ENCODE results near the gene HCRTR1.

HCRTR1 gene

GRCh38 chr1:31648641-31649357, 31.3 kb downstream of the HCRTR1 start:
- DNase-seq (ENCODE audit: low spot score) = no peak
- no peak for FAIRE-seq

- no peak for DNase-seq (ENCODE audit: low spot score)
- FAIRE-seq = no peak
Observed at GRCh38 chr1:31650161-31651088, 32.9 kb downstream of the HCRTR1 start.

GRCh38 chr1:31651089-31651420, 33.6 kb downstream of the HCRTR1 start:
- FAIRE-seq = no peak
- no peak for DNase-seq (ENCODE audit: low spot score)

GRCh38 chr1:31651766-31652165, 34.3 kb downstream of the HCRTR1 start:
- FAIRE-seq (no peak), DNase-seq (ENCODE audit: low spot score) (no peak)

- FAIRE-seq (no peak), DNase-seq (ENCODE audit: low spot score) (no peak)
Observed at GRCh38 chr1:31652891-31653499, 35.5 kb downstream of the HCRTR1 start.

DNA sequence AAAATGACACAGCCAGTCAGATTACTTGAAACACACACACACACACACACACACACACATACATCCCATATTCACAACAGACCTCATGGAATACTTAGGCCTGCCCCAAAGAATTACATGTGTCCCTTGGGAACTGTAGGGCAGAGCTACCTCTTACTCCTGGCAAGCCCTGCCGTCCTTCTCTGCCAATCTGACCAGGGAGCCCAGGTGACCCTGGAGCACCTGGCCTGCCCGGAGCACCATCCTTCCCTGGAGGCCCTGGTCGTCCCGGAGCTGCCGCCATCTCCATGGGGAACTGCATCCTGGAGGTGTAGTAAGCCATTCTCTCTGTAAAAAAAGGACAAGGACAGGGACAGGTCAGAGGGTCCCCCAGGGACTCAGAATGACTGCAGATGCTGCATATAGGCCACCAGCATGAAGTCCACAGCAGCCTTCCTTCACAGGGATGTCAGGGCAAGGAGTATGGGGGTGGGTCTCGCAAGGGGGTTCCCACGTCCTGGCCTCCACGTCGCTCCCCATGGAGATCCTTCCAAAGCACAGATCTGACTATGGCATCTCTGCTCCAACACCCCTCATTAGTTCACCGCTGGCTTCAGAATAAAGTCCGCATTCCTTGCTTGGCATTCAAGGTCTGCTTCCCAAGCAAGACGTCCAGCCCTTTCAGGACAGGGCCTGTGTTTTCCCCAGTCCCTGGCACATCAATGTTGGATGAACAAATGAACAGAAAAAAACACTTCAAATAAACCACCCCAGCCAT, 36.4 kb downstream of the HCRTR1 start:
- no peak for FAIRE-seq
- no peak for DNase-seq (ENCODE audit: low spot score)

DNA sequence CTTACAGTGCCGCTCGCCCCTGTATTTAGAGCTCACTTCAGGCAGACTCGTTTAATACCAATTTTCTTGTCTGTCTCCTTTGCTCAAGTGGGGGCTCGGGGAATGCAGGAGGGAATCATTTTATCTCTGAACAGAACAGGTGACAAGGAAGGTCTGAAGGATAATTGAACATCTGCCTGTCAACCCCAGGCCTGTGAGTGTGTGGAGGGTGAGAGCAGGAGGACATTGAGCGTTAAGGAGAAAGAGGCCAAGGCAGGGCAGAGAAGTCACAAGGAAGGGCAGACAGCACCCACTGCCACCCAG, 36.9 kb downstream of the HCRTR1 start:
- FAIRE-seq (no peak), DNase-seq (ENCODE audit: low spot score) (no peak)

- FAIRE-seq (no peak), DNase-seq (ENCODE audit: low spot score) (no peak)
Observed at GRCh38 chr1:31655104-31655503, 37.6 kb downstream of the HCRTR1 start.

GRCh38 chr1:31655756-31656155, 38.3 kb downstream of the HCRTR1 start:
- no peak for DNase-seq (ENCODE audit: low spot score)
- FAIRE-seq = no peak

- no peak for DNase-seq (ENCODE audit: low spot score)
- FAIRE-seq = no peak
Observed at GRCh38 chr1:31657020-31657804, 39.7 kb downstream of the HCRTR1 start.

- FAIRE-seq (no peak), DNase-seq (ENCODE audit: low spot score) (no peak)
Observed at GRCh38 chr1:31657972-31658510, 40.6 kb downstream of the HCRTR1 start.

DNA sequence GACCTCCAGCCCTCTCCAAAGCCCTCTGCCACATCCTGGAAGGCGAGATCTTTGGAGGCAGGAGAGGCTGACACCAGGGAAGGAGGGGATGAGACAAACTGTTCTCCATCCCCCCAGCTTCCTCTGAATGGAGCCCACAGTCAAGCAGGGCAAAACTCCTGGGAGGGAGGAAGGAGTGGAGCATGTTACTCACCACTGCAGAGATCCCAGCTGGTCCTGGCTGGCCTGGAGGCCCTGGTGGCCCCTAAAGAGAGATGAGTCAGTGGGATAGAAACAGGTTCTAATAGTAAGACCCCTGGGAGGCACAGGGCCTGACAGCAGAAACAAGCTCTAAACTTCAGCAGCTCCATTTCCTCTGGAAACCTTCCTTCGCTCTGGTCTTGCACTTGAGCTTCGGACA, 41.2 kb downstream of the HCRTR1 start:
- FAIRE-seq (no peak), DNase-seq (ENCODE audit: low spot score) (no peak)

DNA sequence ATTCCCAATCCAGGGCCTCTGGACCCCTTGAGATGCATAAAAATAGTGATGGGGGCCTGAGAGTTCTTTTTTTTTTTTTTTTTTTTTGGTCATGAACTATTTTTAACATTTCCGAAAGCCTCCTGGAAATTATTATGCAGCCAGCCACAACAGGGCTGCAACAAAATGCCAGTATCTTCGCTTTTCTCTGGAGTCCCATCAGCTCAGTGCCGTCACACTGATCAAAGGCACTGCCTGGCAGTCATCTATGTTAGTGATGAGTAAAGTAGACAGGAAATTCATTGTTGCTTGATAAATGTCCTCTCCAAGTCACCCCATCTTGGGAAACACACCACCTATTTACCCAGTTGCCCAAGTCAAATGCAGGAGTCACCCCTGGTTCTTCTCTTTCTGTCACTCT, 42.4 kb downstream of the HCRTR1 start:
- FAIRE-seq (no peak), DNase-seq (ENCODE audit: low spot score) (no peak)

- no peak for DNase-seq (ENCODE audit: low spot score)
- no peak for FAIRE-seq
Observed at GRCh38 chr1:31660871-31661455, 43.5 kb downstream of the HCRTR1 start.

DNA sequence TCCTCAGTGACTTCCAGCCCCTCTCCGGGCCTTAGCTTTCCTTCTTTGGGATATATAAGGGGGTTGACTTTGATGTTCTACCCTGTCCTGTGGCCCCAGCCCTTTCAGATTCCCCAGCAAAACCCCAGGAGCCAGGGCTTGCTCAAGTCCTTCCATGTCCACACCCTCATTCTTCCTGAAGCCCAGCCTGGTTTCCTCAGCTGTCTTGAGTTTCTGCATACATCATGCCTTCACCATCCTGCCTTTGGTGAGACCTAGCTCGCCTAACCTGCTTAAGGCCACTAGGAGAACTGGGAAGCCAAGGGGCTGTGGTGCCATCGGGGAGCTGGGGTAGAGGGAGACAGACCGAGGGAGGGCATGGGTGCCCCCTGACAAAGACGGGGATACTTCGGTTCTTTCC, 44.4 kb downstream of the HCRTR1 start:
- DNase-seq (ENCODE audit: low spot score) (no peak), FAIRE-seq (no peak)

DNA sequence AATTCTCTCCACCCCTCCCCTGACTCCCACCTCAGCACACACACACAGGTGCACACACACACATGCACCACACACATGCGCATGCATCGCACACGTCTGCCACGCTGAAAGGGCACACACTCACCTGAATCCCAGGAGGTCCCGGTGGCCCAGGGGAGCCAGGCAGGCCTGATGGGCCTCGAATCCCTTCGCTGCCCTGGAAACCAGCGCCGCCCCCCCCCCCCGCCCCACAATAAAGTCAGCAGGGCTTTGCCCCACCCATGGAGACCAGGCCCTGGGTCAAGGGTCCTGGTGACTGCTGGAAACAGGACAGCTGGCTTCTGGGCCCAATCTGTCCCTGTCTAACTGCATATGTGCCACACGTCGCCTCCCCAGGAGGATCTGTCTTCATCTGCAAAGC, 45.0 kb downstream of the HCRTR1 start:
- no peak for DNase-seq (ENCODE audit: low spot score)
- no peak for FAIRE-seq

DNA sequence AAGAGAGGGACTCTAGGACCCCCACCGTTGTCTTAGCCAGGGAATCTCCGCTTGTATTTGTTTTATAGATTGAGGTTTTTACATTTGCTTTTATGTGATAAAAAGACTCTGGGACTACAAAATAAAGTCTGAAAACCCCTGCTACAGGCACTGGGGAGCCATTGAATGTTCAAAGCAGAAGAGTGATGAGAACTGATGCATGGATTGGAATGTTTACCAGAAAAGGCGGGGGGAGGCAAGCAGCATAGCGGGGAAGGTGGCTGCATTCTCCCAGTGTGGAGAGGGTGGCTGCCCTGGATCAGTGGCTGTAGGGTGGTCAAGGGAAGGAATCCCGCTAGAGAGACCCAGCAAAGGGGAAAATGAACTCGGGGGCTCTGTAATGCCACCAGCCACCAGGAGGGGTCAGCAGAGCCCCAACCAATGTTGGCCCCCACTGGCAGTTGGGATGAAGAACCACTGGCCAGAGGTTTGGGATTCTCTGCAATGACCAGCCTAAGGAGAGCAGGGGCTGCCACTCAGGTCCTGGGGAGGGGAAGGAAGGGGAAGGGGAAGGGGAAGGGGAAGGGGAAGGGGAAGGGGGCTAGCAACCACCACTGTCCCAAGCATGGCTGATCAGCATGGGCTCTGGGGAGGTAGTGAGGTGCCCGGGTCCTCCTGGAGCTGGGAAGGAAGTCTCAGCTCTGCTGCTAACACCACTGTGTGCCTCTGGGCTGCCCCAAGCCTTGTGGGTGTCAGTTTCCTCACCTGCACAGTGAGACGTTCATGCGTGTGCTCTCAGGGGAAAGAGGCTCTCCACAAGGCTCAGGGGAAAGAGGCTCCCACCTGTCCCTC, 46.3 kb downstream of the HCRTR1 start:
- no peak for FAIRE-seq
- DNase-seq (ENCODE audit: low spot score) = peak; percentile 18

DNA sequence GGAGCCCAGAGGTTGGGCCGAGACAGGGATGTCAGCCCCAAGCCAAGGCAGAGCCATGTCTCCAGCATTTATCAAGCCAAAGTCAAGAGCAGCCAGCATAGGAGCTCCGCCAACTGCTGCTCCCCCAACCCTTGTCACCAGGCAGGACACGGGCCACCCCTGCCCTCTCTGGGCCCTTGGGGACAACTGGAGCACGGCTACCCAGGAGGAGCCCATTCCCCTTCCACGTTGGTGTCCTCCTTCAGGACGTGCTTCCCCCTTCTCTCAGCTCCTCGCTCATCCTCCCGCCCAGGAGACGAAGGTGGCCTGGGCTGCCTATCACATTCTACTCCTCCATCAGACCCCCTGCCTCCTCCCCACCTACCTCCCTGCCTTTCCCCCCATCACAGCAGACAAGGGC, 47.0 kb downstream of the HCRTR1 start:
- FAIRE-seq = no peak
- no peak for DNase-seq (ENCODE audit: low spot score)

DNA sequence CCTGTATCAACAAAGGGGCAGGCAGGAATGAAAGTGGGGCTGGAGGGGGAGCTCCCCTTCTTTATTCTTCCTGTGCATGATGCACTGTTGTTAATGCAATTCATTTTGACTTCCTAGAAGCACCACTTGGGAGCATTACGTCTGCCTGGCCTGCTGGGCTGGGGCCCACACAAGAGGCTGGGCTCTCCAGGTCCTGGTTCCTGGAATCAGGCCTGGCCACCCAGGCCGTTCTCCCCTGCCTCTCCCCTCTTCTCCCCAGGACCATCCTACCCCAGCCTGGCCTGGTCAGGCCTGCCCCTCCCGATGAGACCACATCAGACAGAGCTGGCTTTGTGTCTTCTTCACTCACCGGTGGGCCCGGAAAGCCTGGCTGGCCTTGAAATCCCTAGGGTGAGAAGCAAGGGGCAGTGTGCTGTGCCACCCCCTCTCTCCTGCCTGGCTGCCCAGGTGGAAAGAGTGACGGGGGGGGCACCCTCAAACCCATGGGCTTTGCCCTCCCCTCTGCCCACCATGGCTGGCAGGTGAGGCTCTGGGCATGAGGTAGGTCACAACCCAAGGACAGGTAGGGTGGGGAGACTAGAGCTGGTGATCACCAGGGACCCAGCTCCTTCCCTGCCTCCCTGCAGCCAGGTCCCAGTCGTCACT, 47.9 kb downstream of the HCRTR1 start:
- FAIRE-seq (no peak), DNase-seq (ENCODE audit: low spot score) (no peak)
